Left kidney (tissue), 2 donors: Measurements from ENCODE around the gene MPZL1. TPM values are rescaled to one million over a fixed set of nuclear protein-coding genes. Genes with fewer than 3 reads are reported as not detected.
"Not testable (repeated sequence)": the region's sequence is repeated elsewhere in the genome, so short reads cannot be mapped to it uniquely, and the experiment has no call there.

Experiments
- DNase-seq: peaks from one replicate; pipeline ENCODE4 v3.0.0-alpha.2; 2013
- polyA plus RNA-seq: library from polyadenylated mRNA; unstranded; fragments of 120-200 nt; gene quantifications from one replicate; pipeline ENCODE4 v1.2.1, GENCODE V29; 2013; ENCODE audit not compliant: insufficient read length

MPZL1 gene
- polyA plus RNA-seq, 1 donor, result 137 TPM

- DNase-seq, result no peak
Observed at GRCh38 chr1:167808104-167808503, 86.3 kb downstream of the MPZL1 start.

GRCh38 chr1:167808690-167809089, 86.9 kb downstream of the MPZL1 start:
- no peak for DNase-seq

GRCh38 chr1:167812972-167813371, 91.2 kb downstream of the MPZL1 start:
- no peak for DNase-seq

DNA sequence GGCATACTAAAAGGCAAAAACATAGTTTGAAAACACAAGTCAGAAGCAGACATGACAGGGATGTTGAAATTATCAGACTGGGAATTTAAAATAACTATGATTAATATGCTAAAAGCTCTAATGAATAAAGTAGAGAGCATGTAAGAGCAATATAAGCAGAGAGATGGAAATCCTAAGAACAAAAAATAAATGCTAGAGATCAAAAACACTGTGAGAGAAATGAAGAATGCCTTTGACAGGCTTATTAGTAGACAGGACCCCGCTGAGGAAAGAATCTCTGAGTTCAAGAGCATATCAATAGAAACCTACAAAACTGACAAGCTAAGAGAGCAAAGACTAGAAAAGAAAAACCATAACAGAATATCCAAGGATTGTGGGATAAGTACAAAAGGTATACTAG, 93.9 kb downstream of the MPZL1 start:
- no peak for DNase-seq

- peak; percentile 26 for DNase-seq
Observed at GRCh38 chr1:167819849-167820683, 98.3 kb downstream of the MPZL1 start.

DNA sequence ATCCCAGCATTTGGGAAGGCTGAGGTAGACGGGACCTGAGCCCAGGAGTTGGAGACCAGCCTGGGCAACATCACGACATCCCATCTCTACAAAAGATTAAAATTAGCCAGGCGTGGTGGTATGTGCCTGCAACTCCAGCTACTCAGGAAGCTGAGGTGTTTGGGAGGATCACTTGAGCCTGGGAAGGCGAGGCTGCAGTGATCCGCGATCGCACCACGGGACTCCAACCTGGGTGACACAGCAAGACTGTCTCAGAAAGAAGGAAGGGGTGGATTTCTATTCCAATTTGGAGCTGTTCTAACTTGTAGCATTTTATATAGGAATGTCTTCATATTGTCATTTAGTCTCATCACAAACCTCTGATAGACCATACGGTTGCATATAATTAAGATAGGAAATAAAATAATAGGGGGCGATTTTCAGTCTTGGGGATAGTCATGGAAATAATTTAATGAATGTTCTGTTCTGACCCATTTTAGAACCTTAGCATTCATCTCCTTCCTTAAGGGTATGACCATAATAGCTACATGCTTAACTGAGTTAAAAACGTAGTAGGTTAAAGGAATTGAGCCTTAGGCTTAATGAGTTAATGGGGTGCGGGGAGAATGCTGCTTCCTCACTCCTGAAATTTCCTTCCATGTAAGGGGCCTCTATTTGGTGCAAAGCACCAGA, 99.0 kb downstream of the MPZL1 start:
- no peak for DNase-seq

GRCh38 chr1:167821356-167821685, 99.5 kb downstream of the MPZL1 start:
- DNase-seq, result no peak

GRCh38 chr1:167821969-167822685, 100.3 kb downstream of the MPZL1 start:
- DNase-seq, result no peak

GRCh38 chr1:167824163-167824794, 102.5 kb downstream of the MPZL1 start:
- DNase-seq, result no peak

DNA sequence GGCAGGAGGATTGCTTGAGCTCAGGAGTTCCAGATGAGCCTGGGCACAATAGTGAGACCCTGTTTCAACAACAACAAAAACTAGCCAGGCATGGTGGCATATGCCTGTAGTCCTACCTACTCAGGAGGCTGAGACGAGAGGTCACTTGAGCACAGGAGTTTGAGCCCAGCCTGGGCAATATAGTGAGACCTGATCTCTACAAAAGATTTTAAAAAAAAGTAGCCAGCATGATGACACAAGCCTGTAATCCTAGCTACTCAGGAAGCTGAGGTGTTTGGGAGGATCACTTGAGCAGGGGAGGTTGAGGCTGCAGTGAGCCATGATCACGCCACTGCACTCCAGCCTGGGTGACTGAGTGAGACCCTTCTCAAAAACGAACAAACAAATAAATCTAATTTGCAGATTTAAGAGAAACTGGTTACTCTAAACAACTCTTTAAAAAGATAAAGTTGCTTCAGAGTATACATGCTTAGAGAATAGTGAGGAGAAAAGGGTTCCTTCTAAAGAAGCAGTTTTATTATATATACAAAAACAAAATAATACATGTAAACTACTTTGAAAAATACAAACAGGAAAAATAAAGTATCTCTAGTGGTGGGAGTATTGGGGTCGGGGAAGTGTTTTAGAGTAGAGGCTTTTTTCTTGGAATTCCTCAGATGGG, 103.8 kb downstream of the MPZL1 start:
- DNase-seq, result no peak

- no peak for DNase-seq
Observed at GRCh38 chr1:167826127-167826526, 104.3 kb downstream of the MPZL1 start.

DNA sequence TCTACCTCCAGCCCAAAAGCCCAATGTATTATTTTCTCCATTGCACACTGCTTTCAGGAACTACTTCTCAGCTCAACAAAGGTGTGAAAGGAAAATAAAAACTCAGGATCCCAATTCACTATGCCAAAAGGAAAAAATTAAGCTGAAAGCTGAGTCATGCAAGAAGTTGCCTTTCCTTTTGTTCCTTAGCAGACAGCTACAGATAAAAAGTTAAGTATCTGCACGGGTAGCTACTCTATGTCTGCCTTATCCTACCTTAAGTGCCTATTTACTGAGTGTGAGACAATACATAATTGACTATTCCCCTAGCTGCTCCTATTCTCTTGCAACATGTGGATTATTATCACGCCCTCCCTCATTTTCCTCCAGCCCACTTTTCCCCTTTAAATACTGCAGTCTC, 108.1 kb downstream of the MPZL1 start:
- no peak for DNase-seq

DNA sequence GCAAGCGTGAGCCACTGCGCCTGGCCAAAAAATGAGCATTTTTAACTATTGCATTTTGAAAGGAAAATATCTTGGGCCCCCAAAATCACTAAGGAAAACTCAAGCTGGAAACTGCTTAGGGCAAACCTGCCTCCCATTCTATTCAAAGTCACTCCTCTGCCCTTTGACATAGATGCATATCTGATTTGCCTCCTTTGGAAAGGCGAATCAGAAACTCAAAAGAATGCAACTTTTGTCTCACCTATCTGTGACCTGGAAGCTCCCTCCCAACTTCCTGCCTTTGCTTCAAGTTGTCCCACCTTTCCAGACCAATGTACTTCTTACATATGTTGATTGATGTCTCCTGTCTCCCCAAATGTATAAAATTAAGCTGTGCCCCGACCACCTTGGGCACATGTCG, 108.9 kb downstream of the MPZL1 start:
- DNase-seq, result not testable (repeated sequence)

DNA sequence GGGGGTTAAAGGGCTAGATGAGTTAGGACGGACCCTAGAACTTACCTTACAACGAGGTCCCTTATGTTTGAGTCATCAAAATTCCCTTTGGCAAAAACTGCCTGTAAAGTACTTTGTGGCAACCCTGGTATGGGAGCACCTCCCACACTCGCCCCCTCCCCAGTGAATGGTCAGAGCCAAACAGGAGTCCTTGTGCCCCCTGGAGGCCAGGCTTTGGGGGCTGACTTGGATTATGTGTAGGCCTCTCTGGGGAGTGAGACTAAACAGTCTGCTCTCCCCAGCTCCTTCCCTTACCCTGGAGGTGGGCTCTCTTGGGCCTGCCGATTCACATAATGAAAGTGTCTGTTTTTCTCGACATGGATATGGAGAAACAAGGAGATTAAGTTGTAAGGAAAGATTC, 110.9 kb downstream of the MPZL1 start:
- no peak for DNase-seq

DNA sequence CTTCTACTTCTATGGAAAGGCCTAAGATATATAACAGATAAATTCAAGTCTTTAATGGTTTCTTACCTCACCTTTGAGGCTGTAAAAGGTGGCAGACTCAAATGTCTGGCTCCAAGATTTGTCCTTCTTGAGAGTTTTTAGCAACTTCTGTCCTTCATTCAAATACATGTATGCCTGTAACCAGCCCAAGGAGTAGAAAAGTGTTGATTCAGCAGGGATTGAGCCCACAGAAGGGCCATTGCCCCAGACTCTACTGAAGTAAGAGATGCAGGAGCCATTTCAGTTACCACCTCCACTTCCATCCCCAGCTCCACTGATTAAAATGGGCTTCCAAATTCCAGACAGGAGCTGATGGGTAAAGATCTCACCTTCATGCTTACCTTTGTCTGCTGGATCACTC, 112.1 kb downstream of the MPZL1 start:
- no peak for DNase-seq

GRCh38 chr1:167836197-167836596, 114.4 kb downstream of the MPZL1 start:
- no peak for DNase-seq

DNA sequence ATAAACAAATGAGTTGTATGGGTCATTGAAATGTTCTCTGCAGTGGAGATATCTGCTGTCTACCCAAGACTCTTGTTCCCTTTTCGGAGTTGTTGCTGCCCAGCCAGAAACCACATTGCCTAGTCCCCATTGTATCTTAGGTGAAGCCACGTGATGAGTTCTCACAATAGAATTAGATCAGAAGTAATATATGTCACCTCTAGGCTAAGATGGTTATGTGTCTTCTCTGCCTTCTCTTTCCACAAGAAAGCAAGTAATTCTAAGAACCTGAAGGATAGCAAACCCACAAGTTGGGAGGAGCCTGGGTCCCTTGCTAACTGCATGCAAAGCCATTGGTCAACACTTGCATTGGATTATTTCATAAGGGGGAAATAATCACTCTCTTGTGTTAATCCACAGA, 115.5 kb downstream of the MPZL1 start:
- no peak for DNase-seq

GRCh38 chr1:167839009-167839408, 117.2 kb downstream of the MPZL1 start:
- no peak for DNase-seq
